H1 (cell line): Measurements from ENCODE around the gene UHMK1.

Experiments
- ASH2L ChIP-seq: fragments of 200-600, 300-600 bp; sonication (generic); IDR thresholded peaks from one replicate; pipeline ENCODE4 v1.7.1; 2017; ENCODE audit warnings: low read length
- CBX8 ChIP-seq: fragments of 300-800, 300-1000 bp; sonication (generic); IDR thresholded peaks from 2 replicates; pipeline ENCODE4 v1.7.1; 2016; ENCODE audit warnings: low read depth, low read length, borderline replicate concordance
- CTCF ChIP-seq, 3 experiments: IDR thresholded peaks; 1 replicate in 2 of 3; 2 replicates in 1 of 3; pipeline versions ENCODE4 v1.5.1 to v1.6.1; 2011; ENCODE audit warnings: low read length in 3 of 3, mild to moderate bottlenecking in 3 of 3, inconsistent platforms in 2 of 3, low read depth in 1 of 3, moderate library complexity in 1 of 3; ENCODE audit not compliant: insufficient read depth in 1 of 3; ENCODE audit errors: control extremely low read depth in 1 of 3
- EP300 ChIP-seq, 2 experiments: IDR thresholded peaks; 1 replicate in 1 of 2; 2 replicates in 1 of 2; pipeline ENCODE4 v1.6.1; 2011 to 2012; ENCODE audit warnings: low read depth in 2 of 2, low read length in 2 of 2, mild to moderate bottlenecking in 2 of 2, borderline replicate concordance in 1 of 2, inconsistent platforms in 1 of 2, moderate library complexity in 1 of 2
- EZH2 ChIP-seq: fragments of 200-600 bp; sonication (generic); IDR thresholded peaks from 2 replicates; pipeline ENCODE4 v1.7.1; 2012; ENCODE audit warnings: low read depth, mild to moderate bottlenecking, moderate library complexity, low read length, inconsistent platforms; ENCODE audit not compliant: severe bottlenecking
- KDM1A ChIP-seq: fragments of 200-600, 300-600 bp; sonication (generic); IDR thresholded peaks from 2 replicates; pipeline ENCODE4 v1.7.1; 2016; ENCODE audit warnings: mild to moderate bottlenecking, low read length, borderline replicate concordance
- MAFK ChIP-seq: IDR thresholded peaks from 2 replicates; pipeline ENCODE4 v1.6.1; 2012; ENCODE audit warnings: low read depth, mild to moderate bottlenecking, improper control_type of control experiment, low read length
- RBBP5 ChIP-seq: IDR thresholded peaks from 2 replicates; pipeline ENCODE4 v1.7.1; 2012; ENCODE audit warnings: low read depth, mild to moderate bottlenecking, inconsistent platforms, low read length, moderate library complexity, borderline replicate concordance
- SIN3A ChIP-seq, 2 experiments: IDR thresholded peaks in 1 of 2; conservative IDR thresholded peaks in 1 of 2; 2 replicates each; pipeline ENCODE4 v1.6.1; 2011 to 2012; ENCODE audit warnings: low read length in 2 of 2, improper control_type of control experiment in 1 of 2, low read depth in 1 of 2, mild to moderate bottlenecking in 1 of 2
- SIRT6 ChIP-seq: IDR thresholded peaks from one replicate; pipeline ENCODE4 v1.7.1; 2012; ENCODE audit warnings: low read length, inconsistent platforms
- TCF12 ChIP-seq: IDR thresholded peaks from 2 replicates; pipeline ENCODE4 v1.6.1; 2011; ENCODE audit warnings: low read depth, mild to moderate bottlenecking, low read length
- ZNF274 ChIP-seq: IDR thresholded peaks from 2 replicates; pipeline ENCODE4 v1.7.0; 2012; ENCODE audit warnings: low read length, borderline replicate concordance; ENCODE audit errors: extremely low read depth

GRCh38 chr1:162562470-162562828 lies 64.8 kb downstream of the UHMK1 start:
- TF ChIP-seq CTCF (IDR thresholded peaks at IDR 0.05; ENCODE audit: control extremely low read depth in 1 of 3, insufficient read depth in 1 of 3, low read depth in 1 of 3, low read length in 3 of 3) (no peak), KDM1A (no peak), EP300 (IDR thresholded peaks at IDR 0.05; ENCODE audit: borderline replicate concordance in 1 of 2, low read depth in 2 of 2, low read length in 2 of 2) (no peak), MAFK (no peak), ASH2L (no peak), EZH2 (no peak), ZNF274 (no peak), CBX8 (no peak), RBBP5 (no peak), TCF12 (no peak), SIRT6 (no peak), SIN3A (conservative IDR thresholded peaks at IDR 0.05 in 1 of 2, IDR thresholded peaks at IDR 0.05 in 1 of 2; ENCODE audit: low read depth in 1 of 2, low read length in 2 of 2) (no peak)
